GM23338 (cell line): ENCODE data around the gene RGS6. TPM values are rescaled to one million over a fixed set of nuclear protein-coding genes. Genes with fewer than 3 reads are reported as not detected.

Source experiments
- ATAC-seq: fragments of 200-7000 bp; cut with Tn5 transposase; 3 replicates; pipeline ENCODE4 v1.9.1; 2020
- DNase-seq: peaks from one replicate; pipeline ENCODE4 v3.0.0-alpha.2; 2015; ENCODE audit warnings: low spot score
- H2AFZ ChIP-seq: fragments of 200-600 bp; sonication (generic); 2 replicates; pipeline ENCODE4 v1.8.0; 2016; ENCODE audit warnings: antibody characterized with exemption, mild to moderate bottlenecking, moderate library complexity
- H3F3A ChIP-seq: fragments of 200-600 bp; sonication (generic); replicated peaks from 2 replicates; pipeline ENCODE4 v1.8.0; 2017; ENCODE audit warnings: antibody characterized with exemption, mixed run types, low read depth
- H3K27ac ChIP-seq: fragments of 200-600 bp; sonication (generic); 2 replicates; pipeline ENCODE4 v1.6.1; 2016; ENCODE audit warnings: low read depth
- H3K27me3 ChIP-seq: fragments of 200-600 bp; sonication (generic); 2 replicates; pipeline ENCODE4 v1.8.0; 2016; ENCODE audit warnings: mild to moderate bottlenecking, mixed run types, moderate library complexity; ENCODE audit not compliant: insufficient read depth
- H3K36me3 ChIP-seq: fragments of 200-600 bp; sonication (generic); 2 replicates; pipeline ENCODE4 v1.8.0; 2016; ENCODE audit warnings: mild to moderate bottlenecking; ENCODE audit not compliant: insufficient read depth
- H3K4me1 ChIP-seq: fragments of 200-600 bp; sonication (generic); 2 replicates; pipeline ENCODE4 v1.8.0; 2016; ENCODE audit warnings: mild to moderate bottlenecking, moderate library complexity; ENCODE audit not compliant: insufficient read depth
- H3K4me2 ChIP-seq: fragments of 200-600 bp; sonication (generic); 2 replicates; pipeline ENCODE4 v1.7.1; 2017; ENCODE audit warnings: mixed run types
- H3K4me3 ChIP-seq: fragments of 200-600 bp; sonication (generic); 2 replicates; pipeline ENCODE4 v1.6.1; 2016; ENCODE audit warnings: mixed run types
- H3K79me2 ChIP-seq: fragments of 200-600 bp; sonication (generic); replicated peaks from 2 replicates; pipeline ENCODE4 v1.8.0; 2017; ENCODE audit warnings: mild to moderate bottlenecking; ENCODE audit not compliant: insufficient read depth
- H3K9me2 ChIP-seq: fragments of 200-600 bp; sonication (generic); 2 replicates; pipeline ENCODE4 v1.8.0; 2017; ENCODE audit not compliant: insufficient read depth
- H4K20me1 ChIP-seq: fragments of 200-600 bp; sonication (generic); replicated peaks from 2 replicates; pipeline ENCODE4 v1.8.0; 2017; ENCODE audit warnings: mild to moderate bottlenecking; ENCODE audit not compliant: insufficient read depth
- H3K27ac Mint-ChIP-seq: 2 replicates; pipeline ENCODE4 v1.8.0; 2020; ENCODE audit warnings: inconsistent platforms, mild to moderate bottlenecking, moderate library complexity, mixed read lengths
- H3K27me3 Mint-ChIP-seq: 3 replicates; pipeline ENCODE4 v1.8.0; 2022; ENCODE audit warnings: low read depth, mild to moderate bottlenecking, moderate library complexity, mixed read lengths, inconsistent platforms; ENCODE audit not compliant: insufficient read depth, poor library complexity
- H3K36me3 Mint-ChIP-seq: 3 replicates; pipeline ENCODE4 v1.8.0; 2021; ENCODE audit warnings: low read depth, mild to moderate bottlenecking, inconsistent platforms, moderate library complexity, mixed read lengths
- H3K4me1 Mint-ChIP-seq: 3 replicates; pipeline ENCODE4 v1.8.0; 2020; ENCODE audit warnings: mild to moderate bottlenecking, inconsistent platforms, mixed read lengths
- H3K4me3 Mint-ChIP-seq: 3 replicates; pipeline ENCODE4 v1.8.0; 2021; ENCODE audit warnings: moderate library complexity, mild to moderate bottlenecking, inconsistent platforms, mixed read lengths
- H3K9me3 Mint-ChIP-seq: 3 replicates; pipeline ENCODE4 v1.8.0; 2020; ENCODE audit warnings: moderate library complexity, mild to moderate bottlenecking, inconsistent platforms, mixed read lengths
- CREB1 ChIP-seq: fragments of 250-450 bp; sonication (Bioruptor Pico); IDR thresholded peaks from 2 replicates; pipeline ENCODE4 v1.5.0; 2020; ENCODE audit warnings: low read depth, mild to moderate bottlenecking, moderate library complexity
- CTCF ChIP-seq, 2 experiments: fragments of 200-600 bp in 1 of 2; sonication (generic) in 1 of 2; conservative IDR thresholded peaks; 2 replicates each; pipeline versions ENCODE4 v1.5.1 to v1.6.1; 2016 to 2017; ENCODE audit warnings: antibody characterized with exemption in 2 of 2, low read depth in 2 of 2, mild to moderate bottlenecking in 2 of 2, moderate library complexity in 1 of 2
- ETS1 ChIP-seq: IDR thresholded peaks from 2 replicates; pipeline ENCODE4 v1.6.1; 2016; ENCODE audit warnings: antibody characterized with exemption
- EZH2 ChIP-seq: fragments of 200-600 bp; sonication (generic); IDR thresholded peaks from one replicate; pipeline ENCODE4 v1.8.0; 2017; ENCODE audit warnings: antibody characterized with exemption, mild to moderate bottlenecking, low read depth; ENCODE audit not compliant: unreplicated experiment
- EZH2phosphoT487 ChIP-seq: fragments of 200-600 bp; sonication (generic); IDR thresholded peaks from one replicate; pipeline ENCODE4 v1.8.1; 2018; ENCODE audit warnings: antibody characterized with exemption; ENCODE audit not compliant: unreplicated experiment
- JUNB ChIP-seq: IDR thresholded peaks from one replicate; pipeline ENCODE4 v1.6.1; 2016; ENCODE audit warnings: antibody characterized with exemption; ENCODE audit not compliant: unreplicated experiment
- NANOG ChIP-seq: IDR thresholded peaks from 2 replicates; pipeline ENCODE4 v1.6.1; 2016; ENCODE audit warnings: antibody characterized with exemption, borderline replicate concordance
- POLR2AphosphoS5 ChIP-seq: IDR thresholded peaks from 2 replicates; pipeline ENCODE4 v1.6.1; 2016; ENCODE audit warnings: antibody characterized with exemption, low read depth
- ZNF114 ChIP-seq: fragments of 250-450 bp; sonication (Bioruptor Pico); IDR thresholded peaks from 2 replicates; pipeline ENCODE4 v1.5.0; 2020; ENCODE audit warnings: mild to moderate bottlenecking, moderate library complexity
- ZNF331 ChIP-seq: fragments of 250-450 bp; sonication (Bioruptor Pico); IDR thresholded peaks from 2 replicates; pipeline ENCODE4 v1.5.0; 2020; ENCODE audit warnings: low read depth, mild to moderate bottlenecking, moderate library complexity
- ZNF462 ChIP-seq: fragments of 250-450 bp; sonication (Bioruptor Pico); IDR thresholded peaks from 2 replicates; pipeline ENCODE4 v1.5.0; 2020; ENCODE audit warnings: mild to moderate bottlenecking, moderate library complexity
- polyA plus RNA-seq: library from polyadenylated mRNA; unstranded; fragments of >200 nt; fragmentation: Nextera tagmentation; extraction: Ambion mirVana; gene quantifications from 2 replicates; pipeline ENCODE4 v1.2.1, GENCODE V29; 2016
- total RNA-seq: library from RNA; depleted of rRNA; stranded (reverse); fragments of >200 nt; shearing (Covaris generic); gene quantifications from 2 replicates; pipeline ENCODE4 v1.2.3, GENCODE V29; 2014

The RGS6 gene
- total and polyA plus RNA-seq, 2 experiments from 2014 or later: 0.66 to 0.83 TPM

- no peak overlapping the region for H3K27ac Mint-ChIP-seq
- Histone ChIP-seq H3K27me3 (no peaks in the 10 kb centered on the region), H3K27ac (no peak overlapping the region), H3K4me3 (no peak overlapping the region), H3K79me2 (no peaks in the 10 kb centered on the region), H4K20me1 (no peaks in the 10 kb centered on the region), H2AFZ (no peak overlapping the region), H3K36me3 (no peaks in the 10 kb centered on the region), H3K4me2 (no peak overlapping the region), H3K4me1 (no peaks in the 10 kb centered on the region), H3K9me2 (no peaks in the 10 kb centered on the region), H3F3A (no peaks in the 10 kb centered on the region)
- no peaks in the 10 kb centered on the region for H3K36me3 Mint-ChIP-seq
- H3K4me1 Mint-ChIP-seq: no peaks in the 10 kb centered on the region
- ATAC-seq (peak; percentile 74), DNase-seq (peak; percentile 84)
- peaks cover 6% of the 10 kb centered on the region for H3K27me3 Mint-ChIP-seq
- H3K4me3 Mint-ChIP-seq: no peak overlapping the region
- TF ChIP-seq CREB1 (CRISPR knock-in tag) (0 out of 2 replicates have a peak, but pooled peaks have one; percentile 11), CTCF (conservative IDR thresholded peaks at IDR 0.05; ENCODE audit: low read depth in 2 of 2) (peak; percentile 86 to 88), ETS1 (no peak)
- H3K9me3 Mint-ChIP-seq: peaks cover 12% of the 10 kb centered on the region
These were observed 584.9 kb downstream of the RGS6 start for GRCh38 chr14:72516936-72517700.

DNA sequence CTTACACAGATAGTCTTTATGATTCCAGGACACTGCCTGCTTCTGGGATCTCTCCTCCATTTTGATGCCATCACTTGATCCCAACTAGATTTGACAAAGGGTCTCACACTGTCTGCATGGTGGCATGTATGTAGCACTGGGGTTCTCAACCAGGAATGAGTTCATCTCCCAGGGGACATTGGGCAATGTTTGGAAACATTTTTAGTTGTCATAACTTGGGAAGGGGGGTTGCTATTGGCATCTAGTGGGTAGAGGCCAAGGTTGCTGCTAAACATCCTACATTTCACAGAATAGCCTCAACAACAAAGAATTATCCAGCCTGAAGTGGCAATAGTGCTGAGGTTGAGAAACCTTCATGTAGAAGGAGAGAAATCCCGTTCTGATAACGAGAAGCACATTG lies 585.5 kb downstream of the RGS6 start:
- DNase-seq (no peak), ATAC-seq (no peak)
- Mint-ChIP-seq H3K4me3 (no peak overlapping the region), H3K4me1 (no peaks in the 10 kb centered on the region), H3K27me3 (peaks cover 6% of the 10 kb centered on the region), H3K36me3 (no peaks in the 10 kb centered on the region), H3K9me3 (peaks cover 12% of the 10 kb centered on the region), H3K27ac (no peak overlapping the region)
- H3K4me1 ChIP-seq: no peaks in the 10 kb centered on the region
- H3K79me2 ChIP-seq: no peaks in the 10 kb centered on the region
- no peak overlapping the region for H2AFZ ChIP-seq
- H3K4me3 ChIP-seq: no peak overlapping the region
- H3K4me2 ChIP-seq: no peak overlapping the region
- H3K9me2 ChIP-seq: no peaks in the 10 kb centered on the region
- H3K27ac ChIP-seq: no peak overlapping the region
- no peaks in the 10 kb centered on the region for H3F3A ChIP-seq
- no peaks in the 10 kb centered on the region for H3K36me3 ChIP-seq
- no peaks in the 10 kb centered on the region for H3K27me3 ChIP-seq
- no peaks in the 10 kb centered on the region for H4K20me1 ChIP-seq
- no peak for TF ChIP-seq ZNF114 (CRISPR knock-in tag)
- no peak for TF ChIP-seq EZH2phosphoT487
- TF ChIP-seq JUNB: no peak
- no peak for TF ChIP-seq ZNF462 (CRISPR knock-in tag)
- TF ChIP-seq POLR2AphosphoS5: no peak
- no peak for TF ChIP-seq ZNF331 (CRISPR knock-in tag)
- TF ChIP-seq ETS1: no peak
- no peak for TF ChIP-seq NANOG
- TF ChIP-seq EZH2: no peak
